Hepatocyte (in vitro differentiated cells): ENCODE results near the gene LRRC32. TPM values are rescaled to one million over a fixed set of nuclear protein-coding genes. Genes with fewer than 3 reads are reported as not detected.

Experiments
- DNase-seq: peaks from one replicate; pipeline ENCODE4 v3.0.0-alpha.2; 2016; ENCODE audit warnings: low spot score
- H2AFZ ChIP-seq: fragments of 200-600 bp; sonication (generic); 2 replicates; pipeline ENCODE4 v1.6.0; 2016; ENCODE audit warnings: antibody characterized with exemption, mild to moderate bottlenecking
- H3K27ac ChIP-seq: fragments of 200-600 bp; sonication (generic); 2 replicates; pipeline ENCODE4 v1.5.1; 2016; ENCODE audit warnings: mild to moderate bottlenecking
- H3K27me3 ChIP-seq: fragments of 200-600 bp; sonication (generic); 2 replicates; pipeline ENCODE4 v1.6.1; 2016
- H3K36me3 ChIP-seq: fragments of 200-600 bp; sonication (generic); replicated peaks from 2 replicates; pipeline ENCODE4 v1.5.1; 2016; ENCODE audit warnings: low read depth; ENCODE audit not compliant: insufficient read depth
- H3K4me1 ChIP-seq: fragments of 200-600 bp; sonication (generic); 2 replicates; pipeline ENCODE4 v1.5.1; 2016; ENCODE audit warnings: mild to moderate bottlenecking, moderate library complexity; ENCODE audit not compliant: insufficient read depth
- H3K4me2 ChIP-seq: fragments of 200-600 bp; sonication (generic); 2 replicates; pipeline ENCODE4 v1.6.0; 2016
- H3K4me3 ChIP-seq: fragments of 200-600 bp; sonication (generic); 2 replicates; pipeline ENCODE4 v1.5.1; 2016; ENCODE audit warnings: mild to moderate bottlenecking
- H3K79me2 ChIP-seq: fragments of 200-600 bp; sonication (generic); 2 replicates; pipeline ENCODE4 v1.6.0; 2017; ENCODE audit warnings: mild to moderate bottlenecking
- H3K9me2 ChIP-seq: fragments of 200-600 bp; sonication (generic); replicated peaks from 2 replicates; pipeline ENCODE4 v1.6.0; 2017; ENCODE audit warnings: mild to moderate bottlenecking; ENCODE audit not compliant: insufficient read depth
- H3K9me3 ChIP-seq: fragments of 200-600 bp; sonication (generic); 2 replicates; pipeline ENCODE4 v1.5.1; 2016; ENCODE audit warnings: low read depth, mild to moderate bottlenecking
- H4K20me1 ChIP-seq: fragments of 200-600 bp; sonication (generic); 2 replicates; pipeline ENCODE4 v1.6.0; 2016; ENCODE audit warnings: mild to moderate bottlenecking; ENCODE audit not compliant: insufficient read depth, poor library complexity, severe bottlenecking
- EZH2 ChIP-seq: fragments of 200-600 bp; sonication (generic); IDR thresholded peaks from 2 replicates; pipeline ENCODE4 v1.6.1; 2016; ENCODE audit warnings: antibody characterized with exemption, mild to moderate bottlenecking, borderline replicate concordance
- EZH2phosphoT487 ChIP-seq: fragments of 200-600 bp; sonication (generic); IDR thresholded peaks from one replicate; pipeline ENCODE4 v1.6.1; 2018; ENCODE audit warnings: antibody characterized with exemption, mild to moderate bottlenecking, low read depth, moderate library complexity; ENCODE audit not compliant: unreplicated experiment, severe bottlenecking
- WGBS: methylation state at CpG from one replicate; pipeline ENCODE4 v1.1.6; 2016; ENCODE audit warnings: low lambda C conversion rate; ENCODE audit errors: missing lambda C conversion rate; 5-methylcytosine and 5-hydroxymethylcytosine counted together
- polyA plus RNA-seq: library from polyadenylated mRNA; unstranded; fragments of >200 nt; fragmentation: Nextera tagmentation; extraction: Ambion mirVana; gene quantifications from 2 replicates; pipeline ENCODE4 v1.2.1, GENCODE V29; 2016
- total RNA-seq: library from RNA; depleted of rRNA; stranded (reverse); fragments of >200 nt; gene quantifications from 2 replicates; pipeline ENCODE4 v1.2.3, GENCODE V29; 2014
- TF ChIP-seq, protein P1 (sequence below): fragments of 200-600 bp; sonication (generic); IDR thresholded peaks from 2 replicates; pipeline ENCODE4 v1.5.1; 2016; ENCODE audit warnings: antibody characterized with exemption, mild to moderate bottlenecking; ENCODE audit not compliant: poor library complexity

LRRC32 gene
- total and polyA plus RNA-seq, 2 experiments from 2014 or later, result 25.5 to 75.2 TPM

DNA sequence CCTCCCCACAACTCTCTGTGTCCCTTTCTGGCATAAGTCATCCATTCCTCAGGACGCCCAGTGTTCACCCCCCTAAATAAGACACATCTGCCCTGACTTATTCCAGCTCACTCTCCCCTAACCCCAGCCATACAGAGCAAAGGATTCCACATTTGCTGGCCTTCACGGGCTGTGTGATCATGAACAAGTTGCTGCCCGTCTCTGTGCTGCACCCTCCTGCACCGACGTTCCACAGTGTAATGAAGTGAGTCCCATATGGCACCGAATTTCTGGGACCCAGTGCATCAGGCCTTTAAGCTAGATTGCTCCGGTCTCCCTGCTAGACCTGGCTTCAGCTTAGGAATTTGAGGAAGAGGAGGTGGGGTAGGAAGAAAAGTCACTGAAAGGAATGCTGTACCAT is 22.4 kb upstream of the LRRC32 start:
- WGBS, result 88% methylated on average over 7 of the region's 7 CpGs

DNA sequence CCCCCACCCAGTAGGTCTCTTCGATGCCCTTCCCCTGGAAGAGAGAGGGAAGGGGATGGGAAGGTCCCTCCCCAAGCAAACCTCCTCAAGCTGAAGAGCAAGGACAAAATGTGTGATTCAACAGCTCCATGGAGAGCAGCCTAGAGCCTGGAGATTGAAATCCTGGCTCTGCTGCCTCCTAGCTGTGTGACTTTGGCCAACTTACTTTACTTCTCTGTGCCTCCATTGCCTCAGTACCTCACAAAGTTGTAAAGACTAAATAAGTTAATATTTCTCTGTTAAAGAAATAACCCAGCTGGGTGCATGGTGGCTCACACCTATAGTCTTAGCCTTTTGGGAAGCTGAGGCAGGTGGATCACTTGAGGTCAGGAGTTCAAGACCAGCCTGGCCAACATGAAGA is 21.1 kb upstream of the LRRC32 start:
- Histone ChIP-seq H3K36me3 (no peaks in the 10 kb centered on the region), H3K4me3 (no peak overlapping the region), H4K20me1 (no peaks in the 10 kb centered on the region), H3K4me1 (no peaks in the 10 kb centered on the region), H3K4me2 (no peak overlapping the region), H3K27ac (no peak overlapping the region), H3K9me2 (no peaks in the 10 kb centered on the region), H2AFZ (no peak overlapping the region), H3K27me3 (no peaks in the 10 kb centered on the region), H3K9me3 (no peaks in the 10 kb centered on the region), H3K79me2 (no peaks in the 10 kb centered on the region)
- no peak for DNase-seq
- TF ChIP-seq, protein P1, sequence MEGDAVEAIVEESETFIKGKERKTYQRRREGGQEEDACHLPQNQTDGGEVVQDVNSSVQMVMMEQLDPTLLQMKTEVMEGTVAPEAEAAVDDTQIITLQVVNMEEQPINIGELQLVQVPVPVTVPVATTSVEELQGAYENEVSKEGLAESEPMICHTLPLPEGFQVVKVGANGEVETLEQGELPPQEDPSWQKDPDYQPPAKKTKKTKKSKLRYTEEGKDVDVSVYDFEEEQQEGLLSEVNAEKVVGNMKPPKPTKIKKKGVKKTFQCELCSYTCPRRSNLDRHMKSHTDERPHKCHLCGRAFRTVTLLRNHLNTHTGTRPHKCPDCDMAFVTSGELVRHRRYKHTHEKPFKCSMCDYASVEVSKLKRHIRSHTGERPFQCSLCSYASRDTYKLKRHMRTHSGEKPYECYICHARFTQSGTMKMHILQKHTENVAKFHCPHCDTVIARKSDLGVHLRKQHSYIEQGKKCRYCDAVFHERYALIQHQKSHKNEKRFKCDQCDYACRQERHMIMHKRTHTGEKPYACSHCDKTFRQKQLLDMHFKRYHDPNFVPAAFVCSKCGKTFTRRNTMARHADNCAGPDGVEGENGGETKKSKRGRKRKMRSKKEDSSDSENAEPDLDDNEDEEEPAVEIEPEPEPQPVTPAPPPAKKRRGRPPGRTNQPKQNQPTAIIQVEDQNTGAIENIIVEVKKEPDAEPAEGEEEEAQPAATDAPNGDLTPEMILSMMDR, result no peak
- TF ChIP-seq EZH2, result no peak
- TF ChIP-seq EZH2phosphoT487, result no peak
- 94% methylated on average over 1 of the region's 1 CpG for WGBS

More for the DNA sequence above, 22.4 kb upstream of the LRRC32 start:
- TF ChIP-seq, protein P1, result no peak
- no peak for TF ChIP-seq EZH2
- TF ChIP-seq EZH2phosphoT487, result no peak
- Histone ChIP-seq H4K20me1 (no peaks in the 10 kb centered on the region), H3K36me3 (no peaks in the 10 kb centered on the region), H3K27ac (no peak overlapping the region), H3K79me2 (no peaks in the 10 kb centered on the region), H3K4me1 (no peaks in the 10 kb centered on the region), H3K4me2 (no peak overlapping the region), H2AFZ (no peak overlapping the region), H3K27me3 (no peaks in the 10 kb centered on the region), H3K9me3 (no peaks in the 10 kb centered on the region), H3K9me2 (no peaks in the 10 kb centered on the region), H3K4me3 (no peak overlapping the region)
- no peak for DNase-seq

DNA sequence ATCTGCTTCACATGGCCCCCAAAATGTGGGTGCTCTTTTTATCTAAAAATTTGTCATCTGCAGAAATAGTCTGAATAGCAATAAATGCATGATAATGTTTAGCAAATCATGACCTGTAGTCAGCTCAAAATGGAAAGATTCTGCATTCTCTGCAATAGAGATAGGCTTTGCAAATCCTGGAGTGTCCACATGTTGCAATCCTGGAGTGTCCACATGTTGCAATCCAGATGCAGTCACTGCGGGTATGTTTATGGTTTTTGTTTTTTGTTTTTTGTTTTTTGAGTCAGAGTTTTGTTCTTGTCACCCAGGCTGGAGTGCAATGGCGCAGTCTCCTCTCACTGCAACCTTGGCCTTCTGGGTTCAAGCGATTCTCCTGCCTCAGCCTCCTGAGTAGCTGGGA is 20.2 kb upstream of the LRRC32 start:
- Histone ChIP-seq H2AFZ (no peak overlapping the region), H3K27ac (peak overlapping the region; percentile 40), H3K4me3 (no peak overlapping the region), H3K4me1 (no peaks in the 10 kb centered on the region), H3K27me3 (no peaks in the 10 kb centered on the region), H3K9me2 (no peaks in the 10 kb centered on the region), H3K79me2 (no peaks in the 10 kb centered on the region), H3K9me3 (no peaks in the 10 kb centered on the region), H4K20me1 (no peaks in the 10 kb centered on the region), H3K4me2 (no peak overlapping the region), H3K36me3 (no peaks in the 10 kb centered on the region)
- 89% methylated on average over 3 of the region's 3 CpGs for WGBS
- TF ChIP-seq, protein P1, result no peak
- TF ChIP-seq EZH2 (no peak), EZH2phosphoT487 (no peak)
- DNase-seq, result no peak
